NT2/D1 (cell line): ENCODE measurements around the gene CAPZB.
"Not testable (repeated sequence)": the region's sequence is repeated elsewhere in the genome, so short reads cannot be mapped to it uniquely, and the experiment has no call there.

Experiments
- YY1 ChIP-seq: IDR thresholded peaks from 2 replicates; pipeline ENCODE4 v1.6.1; 2011; ENCODE audit not compliant: insufficient read length, insufficient read depth
- ZNF274 ChIP-seq: IDR thresholded peaks from 2 replicates; pipeline ENCODE4 v1.6.1; 2011; ENCODE audit warnings: mild to moderate bottlenecking, low read depth, low read length

DNA sequence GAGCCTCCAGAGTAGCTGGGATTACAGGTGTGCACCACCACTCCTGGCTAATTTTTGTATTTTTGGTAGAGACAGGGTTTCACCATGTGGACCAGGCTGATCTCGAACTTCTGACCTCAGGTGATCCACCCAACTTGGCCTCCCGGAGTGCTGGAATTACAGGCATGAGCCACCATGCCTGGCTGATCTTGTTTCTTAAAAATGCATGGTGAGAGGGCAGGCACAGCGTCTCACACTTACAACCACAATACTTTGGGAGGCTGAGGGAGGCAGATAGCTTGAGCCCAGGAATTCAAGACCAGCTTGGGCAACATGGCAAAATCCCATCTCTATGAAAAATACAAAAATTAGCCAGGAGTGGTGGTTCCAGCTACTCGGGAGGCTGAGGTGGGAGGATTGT lies 37.2 kb upstream of the CAPZB start:
- TF ChIP-seq ZNF274, YY1: not testable (repeated sequence)
